Ecto neural progenitor cell (in vitro differentiated cells): ENCODE data around the gene RGS3.

Source experiments
- DNase-seq: peaks from one replicate; pipeline ENCODE4 v3.0.0-alpha.2; 2018; ENCODE audit warnings: low spot score

Gene RGS3

DNA sequence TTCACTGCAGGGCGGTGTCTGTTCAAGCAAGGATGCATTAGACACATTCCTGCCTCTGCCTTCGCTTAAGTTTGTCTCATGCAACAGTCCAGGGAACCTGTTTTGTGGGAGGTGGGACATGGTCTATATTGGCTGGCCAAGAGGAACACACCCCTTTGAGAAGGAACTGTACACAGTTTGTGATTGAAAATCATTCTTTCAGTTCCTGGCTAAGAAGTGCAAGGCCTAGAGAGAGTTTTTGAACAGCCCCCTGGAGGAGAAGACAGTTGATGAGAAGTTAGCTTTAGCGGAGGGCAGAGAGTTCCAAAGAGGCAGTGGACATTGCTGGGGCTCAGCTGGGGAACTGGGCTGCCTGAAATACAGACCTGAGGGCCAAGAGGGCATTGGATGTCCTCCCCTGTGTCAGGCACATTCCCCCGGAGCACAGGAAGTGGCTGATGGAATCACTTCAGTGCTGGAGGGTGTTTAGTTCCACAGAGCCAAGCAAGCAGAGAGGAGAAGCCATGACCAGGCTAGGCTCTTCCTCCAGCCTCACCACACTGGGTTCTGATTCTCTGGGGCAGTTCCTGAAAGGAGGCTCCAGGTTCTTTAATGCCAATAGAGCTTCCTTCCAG is 66.6 kb downstream of the RGS3 start:
- DNase-seq: no peak

- no peak for DNase-seq
These were observed 67.4 kb downstream of the RGS3 start for GRCh38 chr9:113530942-113531341.

DNA sequence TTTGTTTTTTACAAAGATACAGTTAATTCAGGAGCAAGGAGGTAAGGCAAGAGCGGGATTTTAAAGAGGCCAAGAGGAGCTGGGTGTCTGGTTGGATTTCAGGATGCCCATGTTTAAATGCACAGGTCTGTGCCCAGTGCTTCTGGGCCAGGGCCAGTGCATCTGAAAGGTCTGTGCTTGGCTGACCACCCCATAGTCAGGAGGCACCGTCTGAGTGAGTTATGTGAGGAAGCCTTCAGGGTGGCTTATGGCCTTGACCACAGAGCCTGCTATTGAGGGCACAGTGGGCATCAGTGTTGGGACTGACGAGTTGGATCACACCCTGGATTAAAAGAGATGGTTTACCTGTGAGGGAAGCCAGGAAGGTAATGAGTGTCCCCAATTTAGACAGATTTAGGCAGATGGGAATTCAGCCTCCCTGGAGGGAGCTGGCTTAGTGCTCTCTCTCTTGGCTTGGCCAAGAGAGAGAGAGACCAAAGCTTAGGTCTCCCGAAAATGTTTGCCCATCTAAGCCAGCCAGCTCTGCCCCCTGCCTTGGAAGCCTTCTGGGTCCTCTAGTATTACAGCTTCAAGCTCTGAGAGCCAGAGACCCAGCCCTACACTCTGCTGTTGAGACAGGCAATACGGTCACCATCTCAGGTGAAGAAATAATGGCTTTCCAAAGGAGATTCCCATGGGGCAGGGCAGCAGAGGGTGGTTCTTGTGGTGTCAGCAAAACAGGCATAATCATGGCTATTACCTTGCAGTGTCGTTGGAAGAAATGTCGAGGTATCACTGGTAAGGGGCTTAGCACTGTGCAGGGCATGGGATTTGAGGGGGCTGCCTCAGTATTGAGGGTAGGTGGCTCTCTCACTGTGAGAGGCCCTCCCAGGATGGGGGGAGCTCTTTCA is 68.6 kb downstream of the RGS3 start:
- no peak for DNase-seq

DNA sequence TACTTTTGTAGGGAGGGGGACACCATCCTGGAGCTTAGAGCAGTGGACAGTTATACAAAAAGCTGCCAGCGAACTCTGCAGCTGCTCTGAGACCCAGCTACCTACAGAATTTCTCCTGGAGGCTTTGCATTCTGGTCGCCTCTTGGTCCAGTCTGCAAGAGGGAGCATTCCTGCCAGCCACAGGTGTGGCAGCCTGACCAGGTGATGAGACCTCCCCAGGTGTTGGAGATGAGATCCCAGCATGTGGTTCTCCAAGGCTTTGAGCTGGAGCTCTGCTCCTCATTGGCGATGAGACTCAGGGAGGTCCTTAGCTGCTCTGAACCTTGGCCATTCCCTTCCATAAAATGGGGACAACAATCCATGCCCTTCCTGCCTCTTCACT is 69.3 kb downstream of the RGS3 start:
- no peak for DNase-seq

DNA sequence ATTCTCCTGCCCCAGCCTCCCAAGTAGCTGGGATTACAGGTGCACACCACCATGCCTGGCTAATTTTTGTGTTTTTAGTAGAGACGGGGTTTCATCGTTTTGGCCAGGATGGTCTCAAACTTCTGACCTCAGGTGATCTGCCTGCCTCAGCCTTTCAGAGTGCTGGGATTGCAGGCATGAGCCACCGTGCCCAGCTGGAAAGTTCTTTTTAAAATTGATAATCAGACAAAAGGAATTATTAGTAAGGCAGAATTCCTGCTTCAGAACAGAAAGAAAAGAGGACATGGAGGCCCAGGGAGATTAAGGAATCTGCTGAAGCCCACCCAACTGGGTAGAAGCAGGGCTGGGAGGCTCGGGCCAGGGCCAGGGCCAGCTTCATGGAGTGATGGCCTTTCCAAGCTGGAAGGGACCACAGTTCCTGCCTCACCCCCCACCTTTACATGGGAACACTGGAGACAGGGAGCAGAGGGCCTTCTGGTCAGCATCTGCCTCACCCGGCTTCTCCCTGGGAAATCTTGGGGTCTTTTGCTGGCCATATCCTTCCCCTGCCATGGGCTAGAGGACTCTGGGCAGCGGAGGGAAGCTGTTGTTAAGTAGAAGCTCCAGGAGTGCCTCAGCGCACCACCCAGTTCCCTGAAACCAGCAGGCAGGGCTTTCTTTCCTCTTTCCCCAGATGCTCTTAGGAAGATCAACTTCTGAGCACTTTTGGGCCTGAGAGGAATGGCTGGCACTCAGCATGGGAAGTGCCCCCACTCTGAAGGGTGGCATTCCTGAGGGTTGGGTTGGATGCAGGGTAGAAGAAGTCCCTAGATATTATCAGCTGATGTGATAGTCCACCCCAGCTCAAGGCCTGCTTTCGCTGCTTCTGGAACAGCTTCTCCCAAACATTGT is 70.1 kb downstream of the RGS3 start:
- DNase-seq: no peak

GRCh38 chr9:113535756-113536155 is 72.2 kb downstream of the RGS3 start:
- no peak for DNase-seq

DNA sequence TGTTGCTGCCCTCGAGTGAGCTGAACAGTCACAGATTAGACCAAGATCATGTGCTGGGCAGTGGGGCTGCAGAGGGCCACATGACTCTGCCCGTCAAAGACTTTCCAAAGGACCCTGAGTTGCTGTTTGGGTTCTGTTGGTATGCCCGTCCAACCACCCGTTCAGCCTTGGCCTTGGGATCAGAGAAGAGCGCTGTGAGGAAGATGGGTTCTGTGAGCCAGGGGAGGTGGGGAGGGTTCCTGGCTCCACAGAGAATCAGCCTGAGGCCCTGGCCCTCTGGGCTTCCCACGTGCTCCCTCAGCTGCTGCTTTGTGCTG is 72.6 kb downstream of the RGS3 start:
- no peak for DNase-seq

DNA sequence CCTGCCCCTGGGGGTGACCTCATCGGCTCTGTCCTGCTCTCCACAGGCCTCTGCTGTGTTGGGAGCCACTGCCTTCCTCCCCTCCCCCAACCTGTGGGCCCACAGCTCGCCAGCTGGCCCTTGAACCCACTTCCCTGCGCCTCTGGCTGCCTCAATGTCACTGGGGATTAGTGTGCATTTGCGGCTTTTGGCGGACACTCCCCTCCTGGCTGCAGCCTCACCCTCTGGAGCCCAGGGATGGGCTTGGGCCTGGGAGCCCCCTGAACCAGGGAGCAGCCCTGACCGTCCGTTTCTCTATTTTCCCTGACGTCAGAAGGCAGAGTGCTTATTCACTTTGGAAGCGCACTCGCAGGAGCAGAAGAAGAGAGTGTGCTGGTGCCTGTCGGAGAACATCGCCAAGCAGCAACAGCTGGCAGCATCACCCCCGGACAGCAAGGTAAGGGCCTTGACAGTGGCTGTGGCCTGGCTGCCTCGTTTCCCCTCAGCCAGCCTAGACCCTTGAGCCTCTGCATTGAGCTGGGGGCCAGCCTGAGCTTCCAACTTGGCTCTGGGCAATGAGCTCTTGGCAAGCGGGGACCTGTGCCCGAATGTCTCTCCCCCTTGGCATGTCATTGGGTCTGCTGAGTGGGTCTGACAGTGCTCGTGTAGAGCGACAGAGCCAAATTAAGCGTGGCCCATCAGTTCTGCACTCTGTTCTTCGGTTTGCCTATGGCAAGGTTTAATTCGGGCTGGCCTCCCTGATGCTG is 73.1 kb downstream of the RGS3 start:
- DNase-seq: peak; percentile 62

DNA sequence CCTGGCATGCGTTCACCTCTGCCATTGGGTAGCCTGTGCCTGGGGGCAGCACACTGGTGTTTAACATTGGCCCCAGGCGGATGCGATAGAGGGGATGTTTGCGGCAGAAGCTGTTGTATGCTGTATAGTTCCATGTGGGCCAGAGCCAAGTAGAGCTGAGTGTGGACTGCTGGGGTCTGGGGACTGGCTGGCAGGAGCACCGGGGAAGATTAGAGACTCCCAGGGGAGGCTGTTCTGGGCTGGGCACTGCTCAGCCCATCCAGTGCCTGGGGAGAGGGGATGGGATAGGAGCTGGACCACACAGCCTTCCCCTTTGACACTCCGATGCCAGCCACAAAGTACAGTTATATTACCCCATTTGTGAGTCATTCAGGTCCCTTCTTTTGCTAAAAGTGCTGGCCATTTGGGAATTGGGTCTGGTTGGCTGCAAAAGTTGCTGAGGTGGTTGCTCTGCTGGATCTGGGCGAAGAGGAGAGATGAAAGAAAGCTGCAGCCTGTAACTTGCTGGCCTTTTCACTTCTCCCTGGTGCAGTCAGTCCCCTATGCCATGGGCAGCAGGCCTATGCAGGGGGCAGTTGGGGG is 73.8 kb downstream of the RGS3 start:
- no peak for DNase-seq

- no peak for DNase-seq
These were observed 74.6 kb downstream of the RGS3 start for GRCh38 chr9:113538131-113538530.

DNA sequence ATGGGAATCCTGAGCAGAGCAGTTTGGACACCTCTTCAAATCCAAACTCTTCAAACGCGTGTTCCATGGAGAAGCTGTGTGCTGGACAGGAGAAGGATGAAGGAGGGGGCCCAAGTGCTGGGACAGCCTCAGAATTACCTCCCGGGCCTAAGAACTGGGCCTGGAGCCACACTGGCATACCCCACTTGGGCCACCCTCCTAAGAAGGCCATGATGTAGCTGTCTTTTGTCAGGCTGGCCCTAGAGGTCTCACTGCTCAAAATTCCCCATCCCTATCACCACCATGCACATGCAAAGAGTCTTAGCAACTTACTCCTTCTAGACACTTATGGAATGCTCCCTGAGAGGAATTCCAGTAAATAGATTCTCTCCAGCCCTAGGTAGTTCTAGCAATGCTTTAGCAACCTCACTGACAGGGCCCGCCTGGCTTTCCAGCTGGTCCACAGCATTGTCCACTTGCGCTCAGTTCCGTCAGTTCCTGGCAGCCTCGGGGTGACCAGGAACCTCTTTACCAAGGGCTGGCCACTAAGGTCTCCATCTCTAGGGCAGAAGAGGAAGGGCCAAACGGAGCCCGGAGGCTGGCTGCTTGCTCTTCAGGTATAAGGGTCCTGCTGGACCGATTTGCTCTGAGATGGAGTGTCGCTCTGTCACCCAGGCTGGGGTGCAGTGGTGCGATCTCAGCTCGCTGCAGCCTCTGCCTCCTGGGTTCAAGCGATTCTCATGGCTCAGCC is 75.3 kb downstream of the RGS3 start:
- no peak for DNase-seq

- DNase-seq: no peak
These were observed 76.9 kb downstream of the RGS3 start for GRCh38 chr9:113540466-113540865.

GRCh38 chr9:113541019-113541900 is 77.7 kb downstream of the RGS3 start:
- peak; percentile 86 for DNase-seq

GRCh38 chr9:113542006-113542405 is 78.5 kb downstream of the RGS3 start:
- no peak for DNase-seq

DNA sequence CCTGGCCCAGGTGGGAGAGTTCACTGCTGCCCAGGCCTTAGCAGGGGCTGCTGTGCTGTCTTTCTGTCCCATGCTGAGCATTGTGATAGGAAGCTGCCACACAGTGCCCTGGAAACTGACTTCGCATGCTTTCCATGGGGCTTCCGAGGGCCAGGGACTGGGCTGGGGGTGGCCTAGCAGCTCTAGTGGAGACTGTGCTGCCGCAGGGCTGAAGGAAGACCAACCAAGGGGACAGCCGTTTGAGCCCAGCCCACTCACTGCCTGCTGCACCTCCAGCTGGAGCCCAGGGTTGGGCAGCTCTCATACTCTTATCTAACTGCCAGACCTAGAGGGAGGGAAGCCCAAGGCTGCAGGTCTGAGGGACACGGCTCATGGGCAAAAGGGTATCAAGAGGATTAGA is 79.2 kb downstream of the RGS3 start:
- no peak for DNase-seq

DNA sequence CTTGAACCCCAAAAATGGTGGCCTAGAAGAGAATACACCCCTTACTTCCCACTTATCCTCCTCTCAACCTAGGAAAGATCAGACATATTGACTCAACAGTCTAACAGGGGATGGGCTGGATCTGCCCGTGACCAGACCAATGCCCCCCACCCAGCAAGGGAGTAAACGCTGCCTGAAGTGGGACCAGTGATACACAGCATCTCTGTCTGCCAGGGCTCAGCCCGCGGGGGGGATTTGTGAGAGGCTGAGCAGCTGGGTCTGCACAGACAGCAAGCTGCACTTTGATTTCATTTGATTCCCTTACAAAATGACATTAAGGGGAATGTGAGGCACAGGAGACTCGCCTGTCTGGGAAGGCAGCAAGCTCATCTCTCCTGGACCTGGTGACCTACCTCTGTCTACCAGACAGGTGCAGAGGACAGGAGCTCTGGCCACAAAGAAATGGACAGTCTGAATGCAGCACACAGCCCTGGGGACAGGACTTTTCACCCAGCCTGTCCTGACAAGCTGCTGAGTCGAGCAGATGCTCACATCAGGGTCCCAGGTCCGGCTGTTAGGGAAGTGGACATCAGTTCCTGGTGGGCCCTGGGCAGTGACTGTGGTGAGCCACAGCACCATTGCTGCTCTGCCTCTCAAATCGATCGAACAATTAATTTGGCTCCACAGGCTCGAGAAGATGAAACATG is 79.9 kb downstream of the RGS3 start:
- DNase-seq: no peak

DNA sequence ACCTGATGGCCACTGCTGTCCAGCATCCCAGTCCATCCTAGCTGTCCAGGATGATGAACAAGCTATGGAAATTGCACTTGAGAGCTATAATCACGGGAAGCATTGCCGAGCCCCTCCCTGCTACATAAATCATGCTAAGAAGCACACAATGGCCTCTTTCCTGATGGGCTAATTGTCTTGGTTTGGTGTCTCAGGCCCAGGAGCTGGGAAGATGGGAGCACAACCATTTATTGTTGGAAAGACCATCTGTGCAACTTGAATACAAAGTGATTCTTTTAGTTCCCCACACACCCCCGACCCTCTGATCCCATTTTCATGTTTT is 80.4 kb downstream of the RGS3 start:
- DNase-seq: no peak

- no peak for DNase-seq
These were observed 81.5 kb downstream of the RGS3 start for GRCh38 chr9:113545068-113545467.

GRCh38 chr9:113546566-113546965 is 83.0 kb downstream of the RGS3 start:
- no peak for DNase-seq

DNA sequence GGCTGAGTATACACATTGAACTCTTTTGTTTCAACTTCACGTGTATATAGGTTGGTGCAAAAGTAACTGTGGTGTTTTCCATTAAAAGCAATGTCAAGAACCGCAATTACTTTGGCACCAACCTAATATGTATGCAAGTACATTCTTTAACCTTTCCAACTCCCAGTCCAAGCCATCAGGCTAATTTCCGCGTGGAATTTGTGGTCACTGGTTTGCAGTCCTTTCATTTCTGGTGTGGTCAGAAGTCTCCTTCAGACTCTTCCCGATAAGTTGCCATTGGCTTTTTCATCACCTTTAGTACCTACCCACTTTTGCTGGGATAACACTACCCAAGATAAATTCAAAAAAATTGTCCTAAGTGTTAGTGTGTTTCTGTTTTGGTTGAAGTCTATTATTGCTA is 84.0 kb downstream of the RGS3 start:
- no peak for DNase-seq
